Liver (tissue), 3 donors: ENCODE data around the gene LONRF2.

Experiments used
- CTCF ChIP-seq: fragments of 150-350 bp; IDR thresholded peaks from 2 replicates; pipeline ENCODE4 v1.5.1; 2017; ENCODE audit warnings: improper control_type of control experiment, low read depth, low read length; ENCODE audit not compliant: missing input control
- GABPA ChIP-seq, 2 donors: IDR thresholded peaks in 1 of 2; conservative IDR thresholded peaks in 1 of 2; 2 replicates each; pipeline ENCODE4 v1.6.1; 2016; ENCODE audit warnings: antibody characterized with exemption in 2 of 2, mild to moderate bottlenecking in 1 of 2, moderate library complexity in 1 of 2
- HNF4A ChIP-seq, 2 donors: conservative IDR thresholded peaks; 2 replicates each; pipeline ENCODE4 v1.6.1; 2016; ENCODE audit warnings: antibody characterized with exemption in 2 of 2, mild to moderate bottlenecking in 2 of 2
- JUND ChIP-seq, 2 donors: IDR thresholded peaks; 2 replicates each; pipeline ENCODE4 v1.6.1; 2016; ENCODE audit warnings: antibody characterized with exemption in 2 of 2
- NR2F2 ChIP-seq: IDR thresholded peaks from 2 replicates; pipeline ENCODE4 v1.6.1; 2016; ENCODE audit warnings: antibody characterized with exemption
- SP1 ChIP-seq: IDR thresholded peaks from 2 replicates; pipeline ENCODE4 v1.6.1; 2018; ENCODE audit warnings: antibody characterized with exemption, mild to moderate bottlenecking
- TAF1 ChIP-seq: conservative IDR thresholded peaks from 2 replicates; pipeline ENCODE4 v1.6.1; 2016; ENCODE audit warnings: antibody characterized with exemption, mild to moderate bottlenecking
- TF ChIP-seq, protein P1 (sequence below): IDR thresholded peaks from 2 replicates; pipeline ENCODE4 v1.6.1; 2016; ENCODE audit warnings: antibody characterized with exemption, mild to moderate bottlenecking
- TF ChIP-seq, protein P2 (sequence below): IDR thresholded peaks from 2 replicates; pipeline ENCODE4 v1.6.1; 2016; ENCODE audit warnings: antibody characterized with exemption
- donor health status: healthy.
- donor health status: healthy.

GRCh38 chr2:100248044-100248330 is 74.3 kb downstream of the LONRF2 start:
- TF ChIP-seq CTCF (no peak), SP1 (no peak), NR2F2 (no peak), HNF4A (conservative IDR thresholded peaks at IDR 0.05) (no peak), GABPA (IDR thresholded peaks at IDR 0.05 in 1 of 2, conservative IDR thresholded peaks at IDR 0.05 in 1 of 2) (no peak), JUND (IDR thresholded peaks at IDR 0.05) (no peak), TAF1 (no peak)
- TF ChIP-seq, protein P1, sequence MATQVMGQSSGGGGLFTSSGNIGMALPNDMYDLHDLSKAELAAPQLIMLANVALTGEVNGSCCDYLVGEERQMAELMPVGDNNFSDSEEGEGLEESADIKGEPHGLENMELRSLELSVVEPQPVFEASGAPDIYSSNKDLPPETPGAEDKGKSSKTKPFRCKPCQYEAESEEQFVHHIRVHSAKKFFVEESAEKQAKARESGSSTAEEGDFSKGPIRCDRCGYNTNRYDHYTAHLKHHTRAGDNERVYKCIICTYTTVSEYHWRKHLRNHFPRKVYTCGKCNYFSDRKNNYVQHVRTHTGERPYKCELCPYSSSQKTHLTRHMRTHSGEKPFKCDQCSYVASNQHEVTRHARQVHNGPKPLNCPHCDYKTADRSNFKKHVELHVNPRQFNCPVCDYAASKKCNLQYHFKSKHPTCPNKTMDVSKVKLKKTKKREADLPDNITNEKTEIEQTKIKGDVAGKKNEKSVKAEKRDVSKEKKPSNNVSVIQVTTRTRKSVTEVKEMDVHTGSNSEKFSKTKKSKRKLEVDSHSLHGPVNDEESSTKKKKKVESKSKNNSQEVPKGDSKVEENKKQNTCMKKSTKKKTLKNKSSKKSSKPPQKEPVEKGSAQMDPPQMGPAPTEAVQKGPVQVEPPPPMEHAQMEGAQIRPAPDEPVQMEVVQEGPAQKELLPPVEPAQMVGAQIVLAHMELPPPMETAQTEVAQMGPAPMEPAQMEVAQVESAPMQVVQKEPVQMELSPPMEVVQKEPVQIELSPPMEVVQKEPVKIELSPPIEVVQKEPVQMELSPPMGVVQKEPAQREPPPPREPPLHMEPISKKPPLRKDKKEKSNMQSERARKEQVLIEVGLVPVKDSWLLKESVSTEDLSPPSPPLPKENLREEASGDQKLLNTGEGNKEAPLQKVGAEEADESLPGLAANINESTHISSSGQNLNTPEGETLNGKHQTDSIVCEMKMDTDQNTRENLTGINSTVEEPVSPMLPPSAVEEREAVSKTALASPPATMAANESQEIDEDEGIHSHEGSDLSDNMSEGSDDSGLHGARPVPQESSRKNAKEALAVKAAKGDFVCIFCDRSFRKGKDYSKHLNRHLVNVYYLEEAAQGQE: no peak
- TF ChIP-seq, protein P2, sequence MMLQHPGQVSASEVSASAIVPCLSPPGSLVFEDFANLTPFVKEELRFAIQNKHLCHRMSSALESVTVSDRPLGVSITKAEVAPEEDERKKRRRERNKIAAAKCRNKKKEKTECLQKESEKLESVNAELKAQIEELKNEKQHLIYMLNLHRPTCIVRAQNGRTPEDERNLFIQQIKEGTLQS: no peak
